HG03159 (cell line): ENCODE results near the gene SEMA3B.
"Not testable (repeated sequence)": the region's sequence is repeated elsewhere in the genome, so short reads cannot be mapped to it uniquely, and the experiment has no call there.

Experiments used
- ATAC-seq: cut with Tn5 transposase; IDR thresholded peaks from one replicate; pipeline ENCODE4 v1.9.1; 2021; ENCODE audit warnings: mild to moderate bottlenecking, moderate library complexity; ENCODE audit not compliant: unreplicated experiment

Gene SEMA3B

DNA sequence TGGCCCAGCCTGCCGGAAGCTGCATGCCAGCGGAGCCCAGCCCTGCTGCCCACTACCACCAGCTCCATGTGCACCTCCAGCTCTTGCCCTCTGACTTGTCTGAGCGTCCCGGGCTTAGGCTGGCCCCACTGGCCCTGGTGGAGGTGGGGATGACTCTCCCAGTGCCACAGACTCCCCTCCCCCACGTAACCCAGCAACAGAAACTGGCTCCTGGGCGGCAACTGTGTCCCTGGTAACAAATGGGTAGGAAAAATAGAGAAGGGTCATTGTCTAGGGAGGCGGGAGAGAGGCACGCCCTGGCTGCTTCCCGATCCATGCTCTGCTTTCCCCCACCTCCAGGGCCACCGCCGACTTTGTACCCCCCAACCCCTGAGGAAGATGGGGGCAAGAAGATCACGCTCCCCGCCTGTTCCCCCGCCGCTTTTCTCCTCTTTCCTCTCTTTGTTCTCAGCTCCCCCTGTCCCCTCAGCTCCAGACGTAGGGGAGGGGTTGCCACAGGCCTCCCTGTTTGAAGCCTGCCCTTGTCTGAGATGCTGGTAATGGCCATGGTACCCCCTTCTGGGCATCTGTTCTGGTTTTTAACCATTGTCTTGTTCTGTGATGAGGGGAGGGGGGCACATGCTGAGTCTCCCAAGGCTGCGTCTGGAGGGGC is 10.8 kb upstream of the SEMA3B start:
- ATAC-seq: no peak

DNA sequence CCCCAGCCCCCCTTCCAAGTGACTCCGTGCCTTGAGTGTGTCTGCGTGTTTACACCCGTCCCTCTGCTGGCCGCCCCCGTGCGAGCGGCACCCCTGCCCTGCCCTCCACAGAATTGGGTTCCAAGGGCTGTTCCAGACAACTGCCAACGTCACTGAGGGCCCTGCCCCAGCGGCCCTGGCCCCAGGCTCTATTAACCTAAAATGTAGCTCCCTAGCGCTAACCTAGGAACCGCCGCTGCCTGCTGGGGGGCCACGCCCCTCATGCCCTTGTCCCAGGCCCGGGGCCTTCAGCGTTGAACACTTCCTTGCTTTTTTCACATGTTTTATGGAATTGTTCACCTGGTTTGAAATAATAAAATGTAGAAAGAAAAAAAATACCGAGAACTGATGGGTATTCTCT is 10.0 kb upstream of the SEMA3B start:
- no peak for ATAC-seq

DNA sequence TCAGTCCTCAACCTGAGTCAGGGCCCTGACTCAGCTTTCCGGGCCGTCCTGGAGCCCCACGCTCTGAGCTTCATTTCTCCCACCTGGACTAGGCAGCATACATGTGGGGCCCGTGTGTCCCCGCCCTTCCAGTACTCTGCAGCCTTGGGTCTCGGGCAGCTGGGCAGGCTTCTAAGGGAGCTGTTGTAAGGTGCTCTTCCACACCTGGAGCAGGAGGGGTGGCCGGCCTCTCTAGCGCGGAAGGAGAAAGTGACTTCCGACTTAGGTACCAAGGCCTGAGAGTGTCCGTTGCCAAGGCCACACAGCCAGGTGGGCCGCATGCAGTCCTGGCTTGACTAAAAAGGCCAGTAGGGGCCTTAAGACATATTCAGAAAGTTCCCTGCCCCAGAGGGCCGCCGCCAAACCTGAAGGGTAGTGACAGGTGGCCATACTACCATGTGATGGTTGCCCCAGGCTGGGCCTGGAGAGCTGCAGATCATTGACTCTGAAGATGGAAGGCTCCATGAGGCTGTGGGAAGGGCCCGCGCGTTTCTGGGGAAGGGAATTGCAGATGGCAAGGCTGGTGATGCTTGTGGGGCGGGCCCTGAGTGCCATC is 9.4 kb upstream of the SEMA3B start:
- peak; percentile 16 for ATAC-seq

DNA sequence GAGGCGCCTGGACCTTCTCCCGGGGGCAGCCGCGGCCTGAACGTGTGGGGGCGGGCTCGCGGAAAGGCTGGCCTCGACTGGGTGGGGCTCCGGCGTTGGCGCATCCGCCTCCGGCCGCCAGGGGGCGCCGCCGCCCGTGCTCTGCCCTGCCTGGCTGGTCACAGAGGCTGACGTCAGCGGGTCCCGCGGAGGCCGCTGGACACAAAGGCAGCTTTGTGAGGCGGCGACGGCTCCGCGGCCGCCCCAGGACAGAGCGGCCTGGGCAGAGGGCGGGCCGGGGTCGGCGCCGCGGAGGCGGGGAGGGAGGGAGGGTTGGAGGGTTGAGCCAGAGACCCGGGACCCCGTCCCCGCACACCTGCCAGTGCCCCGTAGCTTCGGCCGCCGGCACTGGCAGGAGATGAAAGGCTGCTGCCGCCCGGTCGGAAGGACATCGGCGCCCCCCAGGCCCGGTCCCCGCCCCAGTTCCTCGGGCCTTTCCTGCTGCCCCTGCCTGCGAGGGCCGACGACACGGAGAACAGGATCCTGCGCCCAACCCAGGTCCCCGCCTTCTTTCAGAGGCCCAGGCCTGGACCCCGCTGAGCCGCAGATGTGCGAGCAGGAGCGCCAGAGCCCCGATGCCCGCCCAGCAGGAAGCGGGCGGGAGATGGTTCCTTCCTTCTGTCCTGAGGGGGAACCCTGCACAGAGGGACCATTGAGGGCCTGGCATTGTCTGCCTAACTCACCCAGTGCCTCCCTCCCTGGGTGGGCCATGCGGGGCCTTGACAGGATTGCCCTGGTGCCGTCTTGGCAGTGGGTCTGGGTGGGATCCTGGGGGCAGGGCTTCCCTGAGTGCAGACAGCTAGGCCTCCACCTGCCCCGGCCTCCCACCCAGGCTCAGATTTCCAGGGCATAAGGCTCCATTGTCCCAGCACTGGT is 8.7 kb upstream of the SEMA3B start:
- ATAC-seq: peak; percentile 79

DNA sequence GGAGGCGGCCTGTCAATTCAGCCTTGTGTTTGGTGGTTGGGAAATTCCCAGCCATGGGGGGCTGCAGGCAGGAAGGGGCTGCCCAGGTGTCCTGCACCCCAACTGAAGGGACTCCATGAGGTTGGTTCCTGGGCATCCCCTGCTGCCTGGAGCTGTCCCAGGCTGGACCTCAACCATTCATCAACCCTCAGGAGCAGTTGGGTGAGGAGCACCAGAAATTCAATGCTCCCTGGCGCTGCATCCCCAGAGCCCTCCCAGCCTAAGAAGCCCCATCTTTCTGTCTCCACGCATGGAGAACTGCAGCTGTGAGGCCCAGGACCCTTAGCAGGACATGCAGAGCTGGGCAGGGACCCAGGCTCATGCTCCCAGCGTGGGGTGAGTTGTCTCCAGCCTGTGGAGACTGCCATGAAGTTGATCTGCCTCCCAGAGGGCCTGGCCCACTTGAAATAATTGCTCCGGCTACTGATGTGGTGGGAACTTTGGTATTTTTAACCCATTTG is 8.0 kb upstream of the SEMA3B start:
- no peak for ATAC-seq

DNA sequence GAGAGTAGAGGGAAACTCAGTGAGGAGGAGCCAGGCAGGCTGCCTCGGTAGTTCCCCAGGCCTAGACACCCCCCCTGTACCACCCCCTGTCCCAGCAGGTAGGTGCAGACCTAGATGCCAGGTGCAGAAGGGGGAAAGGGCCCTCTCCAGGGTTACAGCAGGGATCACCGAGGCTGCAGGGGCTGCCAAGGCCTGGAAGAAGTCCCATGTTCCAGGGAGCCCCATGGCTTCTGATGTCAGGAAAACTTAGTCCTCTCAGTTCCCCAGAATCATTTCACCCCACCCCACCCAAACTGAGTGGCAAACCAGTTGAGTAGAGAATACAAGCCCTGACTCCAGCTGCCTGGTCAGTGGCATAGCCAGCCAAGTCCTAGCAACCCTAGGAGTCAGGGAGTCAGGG is 7.4 kb upstream of the SEMA3B start:
- ATAC-seq: no peak

DNA sequence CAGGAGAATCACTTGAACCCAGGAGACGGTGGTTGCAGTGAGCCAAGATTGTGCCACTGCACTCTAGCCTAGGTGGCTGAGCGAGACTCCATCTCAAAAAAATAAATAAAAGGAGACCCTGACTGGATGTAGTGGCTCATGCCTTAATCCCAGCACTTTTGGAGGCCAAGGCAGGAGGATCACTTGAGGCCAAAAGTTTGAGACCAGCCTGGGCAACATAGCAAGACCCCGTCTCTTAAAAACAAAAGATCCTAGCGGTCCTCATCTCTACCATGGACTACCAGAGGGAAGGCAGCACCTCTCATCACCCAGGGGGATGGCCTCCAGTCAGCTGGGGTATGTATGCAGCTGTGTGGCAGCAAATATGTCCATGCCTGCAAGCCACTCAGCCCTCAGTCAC is 6.7 kb upstream of the SEMA3B start:
- not testable (repeated sequence) for ATAC-seq

DNA sequence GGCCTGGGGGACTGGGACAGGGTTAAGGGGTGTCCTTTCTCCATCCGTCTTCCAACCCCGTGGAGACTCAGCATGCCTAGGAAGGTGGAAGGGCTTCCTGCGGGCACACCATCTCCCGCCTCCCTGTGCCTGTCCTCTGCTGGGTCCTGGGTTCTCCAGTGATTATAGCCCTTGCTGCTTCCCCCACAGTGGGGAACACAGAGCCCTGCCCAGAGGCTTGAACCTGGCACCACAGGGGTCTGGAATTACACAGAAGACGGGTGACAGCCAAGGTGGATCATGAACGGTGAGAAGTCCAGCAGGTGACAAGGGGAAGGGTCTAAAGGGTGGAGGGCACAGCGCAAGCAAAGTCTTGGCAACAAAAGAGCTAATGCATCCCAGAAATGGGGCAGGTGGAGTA is 6.2 kb upstream of the SEMA3B start:
- ATAC-seq: no peak

DNA sequence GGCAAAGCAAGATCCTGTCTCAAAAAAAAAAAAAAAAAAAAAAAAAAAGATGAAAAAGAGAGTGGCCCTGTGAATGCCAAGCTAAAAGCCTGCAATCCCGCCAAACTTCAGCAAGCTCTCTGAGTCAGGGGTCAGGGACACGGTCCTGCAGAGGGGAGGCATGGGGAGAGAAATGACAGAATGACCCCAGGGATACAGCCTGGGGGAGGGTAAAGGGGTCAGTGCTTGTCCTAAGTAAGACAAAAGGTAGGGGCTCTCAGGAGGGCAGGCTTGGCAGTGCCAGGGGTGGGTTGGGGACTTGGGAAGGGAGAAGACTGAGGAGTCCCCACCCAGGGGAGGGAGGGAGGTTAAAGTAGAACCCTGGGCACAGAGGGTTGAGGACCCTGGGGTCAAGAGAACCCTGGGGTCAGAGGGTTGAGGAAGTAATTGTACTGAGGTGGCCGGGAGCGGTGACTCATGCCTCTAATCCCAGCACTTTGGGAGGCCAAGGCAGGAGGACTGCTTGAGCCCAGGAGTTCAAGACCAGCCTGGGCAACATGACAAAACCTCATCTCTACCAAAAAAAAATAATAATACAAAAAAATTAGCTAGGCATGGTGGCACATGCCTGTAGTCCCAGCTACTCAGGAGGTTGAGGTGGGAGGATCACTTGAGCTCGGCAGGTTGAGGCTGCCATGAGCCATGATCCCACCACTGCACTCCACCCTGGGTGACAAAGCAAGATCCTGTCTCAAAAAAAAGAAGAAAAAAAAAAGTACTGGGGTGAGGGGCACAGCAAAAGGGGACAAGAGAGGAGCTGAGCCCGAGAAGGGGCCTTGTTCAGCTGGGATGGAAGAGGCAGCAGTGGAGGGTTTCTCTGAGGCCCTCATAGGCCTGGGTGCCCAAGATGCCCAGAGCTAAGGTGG is 5.2 kb upstream of the SEMA3B start:
- ATAC-seq: no peak

DNA sequence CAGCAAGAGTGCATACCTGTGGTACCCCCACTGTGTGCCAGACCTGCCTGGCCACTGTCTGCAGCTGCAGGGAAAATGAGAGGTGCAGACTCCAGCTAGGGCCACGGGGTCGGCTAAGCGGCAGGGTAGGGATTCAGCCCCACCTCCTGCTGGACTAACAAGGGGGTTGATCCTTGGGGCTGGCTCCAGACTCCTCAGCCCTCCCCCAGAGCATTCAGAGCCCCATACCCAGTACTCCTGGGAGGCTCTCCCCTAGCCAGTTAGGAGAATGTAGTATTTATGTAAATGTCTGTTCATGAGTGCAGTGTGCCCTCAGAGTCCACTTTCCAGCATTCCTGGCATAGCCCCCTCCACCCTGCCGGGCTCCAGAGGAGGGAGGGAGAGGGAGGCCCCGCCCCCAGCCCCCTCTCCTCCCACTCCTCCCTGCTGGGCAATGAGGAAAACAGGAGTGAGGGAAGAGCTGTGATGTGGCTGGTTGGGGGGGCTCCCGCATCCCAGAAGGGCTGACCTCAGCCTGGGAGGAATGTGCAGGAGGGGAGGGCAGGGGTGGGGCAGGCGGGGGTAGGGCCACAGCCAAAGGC is 4.5 kb upstream of the SEMA3B start:
- ATAC-seq: no peak

DNA sequence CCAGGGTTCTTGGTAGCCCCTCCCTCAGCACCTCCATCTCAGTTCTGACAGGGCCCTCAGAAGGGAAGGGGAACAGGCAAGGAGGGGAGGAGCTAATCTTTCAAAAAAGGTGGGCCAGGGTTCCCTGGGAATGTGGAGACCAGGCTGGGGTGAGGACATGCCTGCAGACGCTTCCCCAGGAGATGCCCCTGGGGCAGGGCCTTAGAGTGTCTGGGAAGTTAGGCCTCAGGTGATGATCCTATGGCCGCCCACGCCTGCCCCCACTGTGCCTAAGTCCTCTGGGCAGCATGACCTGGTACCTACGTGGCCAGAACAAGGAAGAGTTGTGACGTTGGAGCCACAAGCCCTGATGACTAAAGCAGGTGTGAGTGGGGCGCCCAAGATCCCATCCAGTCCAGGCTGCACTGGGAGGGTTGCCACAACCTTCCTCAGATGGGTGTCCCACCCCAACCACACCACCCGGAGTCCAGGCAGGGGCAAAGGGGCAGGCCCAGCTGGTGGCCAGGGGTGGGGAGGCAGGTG is 3.9 kb upstream of the SEMA3B start:
- no peak for ATAC-seq

DNA sequence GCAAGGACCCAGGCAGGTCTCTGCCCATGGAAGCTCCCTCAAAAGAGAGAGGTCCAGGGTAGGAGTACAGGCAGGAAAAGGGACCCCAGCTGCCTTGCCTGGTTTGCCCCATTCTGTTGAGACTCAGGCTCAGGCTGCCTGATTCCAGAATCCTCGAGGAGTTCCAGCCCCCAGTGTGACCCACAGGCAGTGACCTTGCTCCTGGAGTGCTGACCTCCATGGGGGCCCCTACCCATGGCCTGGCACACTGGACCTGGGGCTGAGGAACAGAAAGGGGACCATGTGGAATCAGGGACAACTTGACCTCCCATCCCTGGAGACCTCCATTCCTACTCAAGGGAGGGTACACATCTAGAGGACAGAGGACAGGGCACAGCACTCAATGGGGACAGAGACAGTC is 3.4 kb upstream of the SEMA3B start:
- no peak for ATAC-seq

DNA sequence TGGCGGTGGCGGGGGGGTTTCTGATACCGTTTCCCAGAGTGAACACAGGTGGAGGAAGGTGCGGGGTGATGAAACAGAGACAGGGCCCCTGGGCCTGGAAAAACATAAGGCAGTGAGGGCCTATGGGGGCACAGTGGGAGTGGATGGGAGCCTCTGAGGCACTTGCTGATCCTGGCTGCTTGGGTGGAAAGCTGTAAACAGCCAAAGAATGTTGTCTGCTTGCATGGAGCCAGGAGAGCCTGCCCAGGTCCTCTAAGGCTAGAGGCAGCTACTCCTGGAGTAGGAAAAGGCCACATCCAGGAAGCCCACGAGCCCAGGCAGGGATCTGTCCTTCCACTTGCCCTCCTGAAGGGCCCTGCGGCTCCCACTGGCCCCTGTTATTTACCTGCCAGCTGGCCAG is 2.9 kb upstream of the SEMA3B start:
- ATAC-seq: no peak

DNA sequence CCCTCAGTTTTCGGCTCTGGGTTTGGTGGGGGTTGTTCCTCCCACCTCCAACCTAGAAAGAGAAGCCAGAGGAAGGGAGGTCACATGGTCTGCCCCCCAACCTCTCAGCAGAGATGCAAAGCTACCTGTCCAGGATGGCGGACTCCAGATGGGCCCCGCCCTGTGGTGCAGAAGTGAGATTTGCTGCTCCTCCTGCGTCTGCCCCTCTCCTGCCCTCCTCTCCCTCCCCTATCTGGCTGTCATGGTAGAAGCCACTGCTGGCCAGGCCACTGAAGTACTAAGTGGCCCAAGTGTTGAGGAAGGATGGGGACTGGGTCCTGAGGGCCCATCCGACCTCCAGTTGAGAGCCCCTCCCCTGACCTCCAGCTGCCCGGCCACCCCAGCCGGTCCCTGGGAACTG is 2.1 kb upstream of the SEMA3B start:
- ATAC-seq: no peak

DNA sequence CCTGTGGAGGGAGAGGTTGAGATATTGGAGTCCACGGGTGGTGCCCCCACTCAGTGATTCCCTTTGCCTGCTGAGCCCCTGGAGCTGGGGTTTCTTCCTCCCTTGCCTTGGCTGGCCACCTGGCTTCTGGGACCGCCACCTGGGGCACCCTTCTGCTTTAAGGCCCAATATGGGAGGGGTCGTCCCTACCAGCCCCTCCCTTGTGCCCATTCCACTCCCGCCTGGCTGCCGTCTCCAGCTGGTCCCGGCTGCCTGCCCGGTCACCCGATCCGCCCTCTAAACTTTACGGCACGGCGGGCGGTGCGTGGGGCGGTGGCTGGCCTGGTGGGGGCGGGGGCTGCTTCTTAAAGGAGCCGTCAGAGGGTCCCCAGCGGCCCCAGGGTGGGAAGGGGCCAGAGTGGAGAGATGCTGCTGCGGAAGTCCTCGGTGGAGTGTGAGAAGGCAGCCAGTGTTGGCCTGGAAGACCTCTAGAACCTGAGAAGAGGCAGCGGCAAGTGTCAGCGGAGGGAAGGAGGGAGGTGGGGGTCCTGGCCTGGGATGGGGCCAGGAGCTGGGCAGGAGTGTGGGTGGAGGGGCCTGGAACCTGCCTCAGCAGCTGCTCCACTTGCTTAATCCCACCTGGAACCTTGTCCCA is 1.6 kb upstream of the SEMA3B start:
- no peak for ATAC-seq

DNA sequence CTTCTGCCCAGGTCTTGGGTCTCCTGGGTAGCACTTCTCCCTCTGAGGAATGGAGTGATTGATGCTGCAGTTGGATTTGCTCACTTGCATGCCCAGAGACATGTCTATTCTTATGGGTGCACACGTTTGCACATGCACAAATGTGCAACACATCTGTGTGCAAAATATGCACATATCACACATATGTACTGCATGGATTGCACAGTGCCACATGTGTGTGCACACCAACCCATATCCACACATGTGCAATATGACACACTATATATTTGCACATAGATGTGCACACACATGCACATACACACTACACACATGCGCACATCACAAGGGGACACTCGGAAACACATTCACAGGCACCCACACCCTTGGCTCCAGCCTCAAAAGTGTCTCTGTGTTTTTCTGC is 671 bp upstream of the SEMA3B start:
- ATAC-seq: no peak

DNA sequence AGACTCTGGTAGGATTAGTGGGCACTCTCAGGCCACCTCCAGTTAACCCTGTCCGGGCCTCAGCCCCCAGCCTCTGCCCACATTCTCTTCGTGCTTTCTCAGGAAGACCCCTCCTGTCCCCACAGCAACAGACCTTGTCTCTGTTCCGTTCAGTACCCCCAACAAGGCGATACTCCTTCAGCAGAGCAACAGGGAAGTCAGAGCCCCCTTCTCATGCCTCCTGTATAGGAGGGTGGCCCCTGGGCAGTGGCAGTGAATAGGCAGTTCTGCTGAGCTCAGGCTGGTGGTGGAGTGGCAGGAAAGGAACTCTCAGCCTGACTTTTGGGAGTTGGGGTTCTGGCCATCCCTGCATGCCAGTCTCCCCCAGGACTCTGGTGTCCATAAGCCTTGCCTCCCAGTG is 513 bp downstream of the SEMA3B start:
- no peak for ATAC-seq

DNA sequence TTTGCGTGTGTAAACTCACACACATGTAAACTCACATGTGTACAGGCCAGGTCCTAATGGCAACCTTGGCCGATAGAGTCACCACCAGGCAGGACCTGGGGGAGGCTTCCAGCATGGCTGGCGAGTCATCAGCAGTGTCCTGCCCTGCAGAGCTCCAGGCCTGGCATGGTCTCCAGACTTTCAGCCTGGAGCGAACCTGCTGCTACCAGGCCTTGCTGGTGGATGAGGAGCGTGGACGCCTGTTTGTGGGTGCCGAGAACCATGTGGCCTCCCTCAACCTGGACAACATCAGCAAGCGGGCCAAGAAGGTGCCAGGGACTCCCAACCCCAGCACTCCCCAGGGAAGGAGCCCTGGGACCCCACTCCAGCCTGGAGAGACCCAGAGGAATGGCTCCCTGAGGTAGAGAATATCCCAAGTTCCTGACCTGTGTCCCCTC is 1.0 kb downstream of the SEMA3B start:
- ATAC-seq: no peak

DNA sequence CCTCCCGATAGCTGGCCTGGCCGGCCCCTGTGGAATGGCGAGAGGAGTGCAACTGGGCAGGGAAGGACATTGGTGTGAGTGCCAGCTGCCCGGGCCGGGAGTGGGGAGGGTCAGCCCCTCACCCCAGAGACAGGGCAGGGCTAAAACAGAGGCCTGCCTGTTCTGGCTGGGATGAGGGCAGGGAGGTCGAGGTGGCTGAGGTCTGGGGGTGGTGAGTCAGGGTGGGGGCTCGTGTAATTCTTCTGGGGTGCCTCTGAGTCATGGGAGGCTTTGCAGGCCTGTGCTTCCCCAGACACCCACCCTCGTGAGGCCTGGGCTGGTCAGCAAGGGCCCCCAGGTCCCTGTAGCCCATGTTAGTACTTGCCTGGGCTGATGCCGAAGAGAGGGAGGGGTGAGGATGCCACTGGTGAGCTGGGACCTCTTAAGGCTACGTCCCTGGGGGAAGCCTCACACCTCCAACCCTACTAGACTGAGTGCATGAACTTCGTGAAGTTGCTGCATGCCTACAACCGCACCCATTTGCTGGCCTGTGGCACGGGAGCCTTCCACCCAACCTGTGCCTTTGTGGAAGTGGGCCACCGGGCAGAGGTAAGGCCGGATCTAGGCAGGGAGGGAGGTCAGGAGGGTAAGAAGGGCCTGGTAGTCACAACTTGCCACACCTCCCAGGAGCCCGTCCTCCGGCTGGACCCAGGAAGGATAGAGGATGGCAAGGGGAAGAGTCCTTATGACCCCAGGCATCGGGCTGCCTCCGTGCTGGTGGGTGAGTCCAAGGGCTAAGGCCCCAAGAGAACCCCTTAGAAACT is 1.7 kb downstream of the SEMA3B start:
- no peak for ATAC-seq
